NCI-H1436 treated with DMSO at 0.1 percent for 48 hours (cell line): ENCODE results near the gene AP1M1.
A peak's percentile ranks its signal among the peaks of the same experiment; 100 is the strongest.
"Not testable (repeated sequence)": the region's sequence is repeated elsewhere in the genome, so short reads cannot be mapped to it uniquely, and the experiment has no call there.

ENCODE experiments used
- DNase-seq: peaks from one replicate; lab custom pipeline; 2025; lab: John Stamatoyannopoulos, UW

AP1M1 gene

DNA sequence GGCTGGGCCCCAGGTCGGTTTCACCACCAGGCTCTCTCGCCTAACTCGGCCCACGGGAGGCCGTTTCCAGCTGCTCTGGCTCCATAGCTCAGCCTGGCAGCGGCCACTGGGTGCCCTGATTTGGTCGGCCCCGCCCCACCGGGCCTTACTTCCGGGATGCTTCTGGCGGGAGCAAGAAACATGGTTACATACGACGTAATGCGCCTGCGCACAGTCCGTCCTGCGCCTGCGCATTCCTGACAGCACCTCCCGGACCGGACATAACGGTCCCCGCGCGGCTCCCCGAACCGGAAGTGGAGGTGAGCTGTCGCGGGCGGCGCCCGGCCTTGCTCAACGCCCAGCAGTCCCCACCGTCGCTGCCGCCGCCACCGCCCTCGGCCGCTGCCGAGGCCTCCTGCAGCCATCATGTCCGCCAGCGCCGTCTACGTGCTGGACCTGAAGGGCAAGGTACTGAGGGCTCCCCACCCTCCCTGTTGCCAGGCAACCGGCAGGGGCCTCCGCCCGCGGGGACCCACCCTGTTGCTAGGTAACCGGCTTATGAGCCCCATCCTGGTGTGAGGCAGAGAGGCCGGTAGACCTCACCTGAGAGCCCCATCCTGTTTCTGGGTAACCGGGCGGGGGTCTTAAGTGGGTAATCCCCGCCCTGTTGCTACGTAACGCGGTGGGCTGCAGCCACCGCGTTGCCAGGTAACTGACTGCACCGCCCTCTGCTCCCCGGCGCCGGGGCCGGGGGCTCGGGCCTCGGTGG, at the start of gene AP1M1:
Gene AP1M1 (plus strand): TSS at position 290 of the 748 bp plus-strand sequence. CDS start 116 bp downstream, at position 406.
- DNase-seq = peak; percentile 72

DNA sequence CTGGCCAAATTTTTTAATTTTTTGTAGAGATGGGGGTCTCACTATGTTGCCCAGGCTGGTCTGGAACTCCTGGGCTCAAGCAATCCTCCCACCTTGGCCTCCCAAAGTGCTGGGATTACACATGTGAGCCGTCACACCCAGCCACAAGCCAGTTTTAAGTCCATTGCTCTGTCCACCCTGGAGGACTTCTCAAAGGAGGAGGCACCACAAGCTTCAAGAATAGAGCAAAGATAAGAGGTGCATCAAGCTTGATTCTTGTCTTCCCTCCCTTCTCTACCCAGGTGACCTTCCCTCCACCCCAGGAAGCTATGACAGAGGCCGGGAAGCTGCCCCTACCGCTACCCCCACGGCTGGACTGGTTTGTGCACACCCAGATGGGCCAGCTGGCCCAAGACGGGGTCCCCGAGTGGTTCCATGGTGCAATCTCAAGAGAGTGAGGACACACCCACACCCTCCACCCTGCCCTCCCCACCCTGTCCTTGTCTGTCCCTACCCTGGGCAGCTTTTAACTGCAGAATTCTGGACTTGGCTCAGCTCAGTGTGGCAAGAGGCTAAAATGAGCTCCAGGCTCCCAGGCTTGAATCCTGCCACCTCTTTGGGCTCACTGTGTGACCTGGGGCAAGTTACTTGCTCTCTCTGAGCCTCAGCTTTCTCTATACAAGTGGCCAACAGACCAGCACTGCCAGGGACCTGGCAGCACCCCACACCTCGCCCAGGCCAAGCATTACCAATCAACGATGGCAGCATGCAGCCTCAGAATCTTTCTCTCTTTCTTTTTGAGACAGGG, 49.1 kb upstream of the AP1M1 start:
- no peak for DNase-seq

DNA sequence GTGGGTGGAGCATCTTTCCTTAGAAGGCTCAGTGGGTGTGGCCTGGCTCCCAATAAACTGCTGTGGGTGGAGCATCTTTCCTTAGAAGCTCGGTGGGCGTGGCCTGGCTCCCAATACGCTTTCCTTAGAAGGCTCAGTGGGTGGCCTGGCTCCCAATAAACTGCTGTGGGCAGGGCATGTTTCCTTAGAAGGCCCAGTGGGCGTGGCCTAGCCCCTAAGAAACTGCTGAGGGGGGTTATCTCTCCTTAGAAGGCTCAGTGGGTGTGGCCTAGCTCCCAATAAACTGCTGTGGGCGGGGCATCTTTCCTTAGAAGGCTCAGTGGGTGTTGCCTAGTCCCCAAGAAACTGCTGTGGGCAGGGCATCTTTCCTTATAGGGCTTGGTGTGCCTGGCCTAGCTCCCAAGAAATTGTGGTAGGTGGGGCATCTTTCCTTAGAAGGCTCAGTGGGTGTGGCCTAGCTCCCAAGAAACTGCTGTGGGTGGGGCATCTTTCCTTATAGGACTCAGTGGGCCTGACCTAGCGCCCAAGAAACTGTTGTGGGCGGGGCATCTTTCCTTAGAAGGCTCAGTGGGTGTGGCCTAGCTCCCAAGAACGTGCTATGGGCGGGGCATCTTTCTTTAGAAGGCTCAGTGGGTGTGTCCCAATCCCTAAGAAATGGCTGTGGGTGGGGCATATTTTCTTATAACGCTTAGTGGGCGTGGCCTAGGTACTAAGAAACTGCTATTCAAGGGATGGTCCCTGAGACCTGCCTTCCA, 44.0 kb upstream of the AP1M1 start:
- no peak for DNase-seq

DNA sequence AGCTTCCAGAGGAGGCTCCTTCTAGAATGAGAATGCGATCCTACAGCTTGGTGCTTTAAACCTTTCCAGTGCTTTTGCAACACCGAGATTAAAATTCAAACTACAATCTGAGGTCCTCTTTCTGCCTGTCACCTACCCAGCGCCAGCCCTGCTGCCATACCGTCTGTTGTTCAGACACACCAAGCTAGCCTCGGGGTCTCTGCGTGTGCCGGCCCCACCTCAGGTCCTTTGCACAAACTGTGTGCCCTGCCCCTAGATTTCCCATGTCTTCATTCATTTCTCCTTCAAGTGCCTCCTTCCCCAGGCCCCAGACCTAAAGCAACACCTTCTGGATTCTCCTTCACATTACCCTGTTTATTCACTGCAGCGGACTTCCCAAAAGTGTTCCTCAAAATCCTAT, 43.2 kb upstream of the AP1M1 start:
- no peak for DNase-seq

DNA sequence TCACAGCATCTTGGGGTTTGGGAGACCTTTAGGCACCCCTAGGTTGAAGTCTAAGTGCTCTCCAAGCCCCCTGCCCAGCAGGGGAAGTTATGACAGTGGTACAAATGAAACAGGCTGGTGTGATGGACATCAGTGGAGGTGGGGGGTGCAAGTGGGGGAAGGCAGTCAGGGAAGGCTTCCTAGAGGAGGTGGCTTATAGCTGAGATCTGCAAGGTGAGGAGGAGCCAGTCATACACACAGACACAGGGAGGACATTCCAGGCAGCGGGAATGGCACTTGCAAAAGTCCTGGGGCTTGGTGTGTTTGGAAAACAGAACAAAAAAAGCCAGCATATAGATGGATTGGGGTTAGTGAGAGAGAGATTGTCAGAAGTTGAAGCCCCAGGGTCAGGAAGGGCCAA, 42.6 kb upstream of the AP1M1 start:
- DNase-seq = no peak

DNA sequence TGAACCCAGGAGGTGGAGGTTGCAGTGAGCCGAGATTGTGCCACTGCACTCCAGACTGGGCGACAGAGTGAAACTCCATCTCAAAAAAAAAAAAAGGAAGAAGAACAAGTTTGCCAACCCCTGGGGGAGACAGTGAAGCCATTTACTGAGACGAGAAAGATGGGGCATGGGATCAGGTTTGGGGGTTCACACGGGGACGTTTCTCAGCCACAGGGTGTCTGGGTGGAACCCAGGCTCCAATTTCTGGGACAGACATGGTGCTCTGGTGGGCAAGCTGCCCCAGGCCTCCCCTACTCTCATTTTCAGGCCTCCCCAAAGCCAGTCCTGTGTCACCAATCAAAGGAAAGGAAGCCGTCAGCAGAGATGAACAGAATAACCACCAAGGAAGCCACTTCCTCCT, 40.8 kb upstream of the AP1M1 start:
- DNase-seq = no peak

DNA sequence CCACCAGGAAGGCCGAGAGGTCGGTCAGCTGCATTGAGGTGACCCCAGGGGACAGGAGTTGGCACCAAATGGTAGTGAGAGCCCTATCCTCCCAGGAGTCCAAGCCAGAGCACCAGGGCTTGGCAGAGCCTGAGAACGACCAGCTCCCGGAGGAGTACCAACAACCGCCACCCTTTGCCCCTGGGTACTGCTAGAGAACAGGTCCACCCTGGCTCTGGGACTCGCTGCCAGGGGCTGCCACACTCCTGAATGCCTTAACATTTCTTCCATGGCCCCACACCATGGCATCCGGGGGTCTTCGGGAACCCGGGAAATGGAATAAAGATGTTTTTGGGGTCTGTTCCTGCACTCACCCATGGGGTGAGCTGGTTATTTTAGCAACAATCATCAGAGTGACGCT, 40.1 kb upstream of the AP1M1 start:
- DNase-seq = no peak

DNA sequence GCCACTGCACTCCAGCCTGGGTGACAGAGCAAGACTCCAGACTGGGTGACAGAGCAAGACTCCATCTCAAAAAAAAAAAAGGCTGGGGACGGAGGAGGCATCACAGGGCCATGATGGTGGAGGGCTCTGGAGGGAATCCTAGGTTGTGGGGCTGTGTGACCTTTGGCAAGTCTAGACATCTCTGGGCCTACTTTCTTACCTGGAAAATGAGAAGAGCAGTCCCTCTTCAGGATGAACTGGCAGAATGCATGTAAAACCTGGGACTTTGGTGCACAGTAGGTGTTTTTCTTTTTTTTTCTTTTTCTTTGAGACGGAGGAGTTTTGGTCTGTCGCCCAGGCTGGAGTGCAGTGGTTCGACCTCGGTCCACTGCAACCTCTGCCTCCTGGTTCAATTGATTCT, 38.1 kb upstream of the AP1M1 start:
- no peak for DNase-seq

DNA sequence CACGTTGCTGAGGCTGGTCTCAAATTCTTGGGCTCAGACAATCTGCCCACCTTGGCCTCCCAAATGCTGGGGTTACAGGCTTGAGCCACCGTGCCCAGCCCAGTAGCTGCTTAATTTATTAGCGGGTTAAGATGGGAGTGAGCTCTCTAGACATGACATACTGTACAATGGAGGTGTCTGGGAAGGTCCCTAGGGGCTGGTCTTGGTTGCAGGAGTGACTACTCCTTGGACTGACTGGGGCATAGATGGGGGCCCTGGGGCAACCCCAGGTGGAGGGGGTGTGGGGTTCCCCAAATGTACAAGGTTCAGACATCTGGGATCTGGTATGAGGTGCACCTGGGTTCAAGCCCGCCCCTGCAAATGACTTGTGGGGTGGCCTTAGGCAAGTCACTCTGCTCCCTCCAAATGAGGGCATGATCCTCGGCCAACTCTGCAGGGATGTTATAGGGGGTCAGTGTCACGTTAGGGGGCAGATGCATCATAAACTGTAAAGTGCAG, 37.2 kb upstream of the AP1M1 start:
- no peak for DNase-seq

DNA sequence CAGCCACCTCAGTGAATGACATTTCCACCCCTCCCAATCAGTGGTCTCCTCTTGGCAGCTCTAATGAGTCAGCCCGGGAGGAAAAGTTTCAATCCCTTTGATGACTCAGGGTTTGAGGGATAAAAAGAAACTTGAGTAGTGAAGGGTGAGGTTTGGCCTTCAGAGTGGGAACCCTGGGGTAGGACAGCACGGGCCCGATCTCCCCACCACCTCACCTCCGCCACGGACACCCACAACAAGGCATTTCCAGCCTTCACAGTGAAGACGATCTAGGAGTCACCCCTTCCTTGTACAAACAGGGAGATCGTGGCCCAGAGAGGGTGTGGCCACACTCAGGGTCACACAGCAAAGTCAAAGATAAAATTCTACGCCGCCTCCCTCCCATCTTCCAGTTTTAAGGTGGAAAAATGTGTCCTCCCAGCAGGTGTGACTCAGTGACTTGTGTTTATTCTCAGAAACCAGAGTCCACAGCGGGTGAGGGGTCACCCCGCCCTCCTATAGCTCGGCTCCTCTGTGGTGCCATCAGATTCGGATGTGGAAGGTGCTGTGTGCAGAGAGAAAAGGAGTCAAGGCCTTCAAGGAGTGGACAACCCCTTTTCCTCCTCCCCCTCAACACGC, 36.7 kb upstream of the AP1M1 start:
- no peak for DNase-seq

DNA sequence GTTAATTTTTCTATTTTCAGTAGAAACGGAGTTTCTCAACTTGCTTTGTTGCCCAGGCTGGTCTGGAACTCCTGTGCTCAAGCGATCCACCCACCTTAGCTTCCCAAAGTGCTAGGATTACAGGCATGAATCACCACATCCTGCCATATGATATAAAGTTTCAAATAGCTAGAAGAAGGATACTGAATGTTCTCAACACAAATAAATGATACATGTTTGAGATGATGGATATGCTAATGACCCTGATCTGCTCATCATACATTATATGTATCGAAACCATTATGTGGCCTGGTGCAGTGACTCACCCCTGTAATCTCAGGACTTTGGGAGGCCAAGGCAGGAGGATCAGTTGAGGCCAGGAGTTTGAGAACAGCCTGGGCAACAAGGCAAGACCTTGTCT, 35.9 kb upstream of the AP1M1 start:
- DNase-seq = no peak

DNA sequence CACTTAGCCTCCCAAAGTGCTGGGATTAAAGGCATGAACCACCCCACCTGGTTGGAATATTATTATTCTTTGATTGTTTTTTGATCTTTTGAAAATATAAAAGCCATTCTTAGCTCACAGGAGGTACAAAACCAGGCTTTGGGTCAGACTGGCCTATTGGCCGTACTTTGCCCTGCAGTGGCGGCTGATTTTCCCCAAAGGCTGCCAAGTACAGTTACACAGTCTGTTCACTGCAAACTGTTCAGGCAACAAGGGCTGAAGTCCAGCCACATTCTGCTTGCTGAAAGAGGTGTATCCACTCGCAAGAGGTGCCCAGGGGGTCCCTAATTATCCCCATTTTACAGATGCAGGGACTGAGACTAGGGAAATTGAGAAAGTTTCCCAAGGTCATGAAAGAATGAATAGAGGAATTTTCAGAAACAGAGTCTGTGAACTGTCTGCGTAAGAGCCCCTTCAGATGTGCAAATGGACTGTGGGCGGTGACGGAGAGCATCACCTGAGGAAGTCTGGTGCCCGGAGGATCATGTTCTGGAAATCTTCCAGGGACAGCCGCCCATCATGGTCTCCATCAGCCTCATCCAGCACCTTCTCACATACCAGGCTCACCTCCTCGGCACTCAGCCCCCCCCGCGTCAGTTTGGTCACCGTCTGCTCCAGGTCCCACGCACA, 33.4 kb upstream of the AP1M1 start:
- no peak for DNase-seq

DNA sequence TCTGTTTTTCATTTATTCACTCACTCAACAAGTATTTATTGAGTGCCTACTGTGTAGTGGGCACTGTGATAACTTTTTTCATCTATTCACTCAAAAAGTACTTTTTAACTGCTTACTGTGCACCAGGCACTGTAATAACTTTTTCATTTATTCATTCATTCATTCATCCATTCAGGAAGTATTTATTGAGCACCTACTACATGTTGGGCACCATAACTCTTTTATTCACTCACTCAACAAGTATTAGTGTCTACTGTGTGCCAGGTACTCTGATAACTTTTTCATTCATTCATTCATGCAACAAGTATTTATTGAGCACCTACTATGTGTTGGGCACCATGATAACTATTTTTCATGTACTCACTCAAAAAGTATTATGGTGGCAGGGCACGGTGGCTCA, 31.3 kb upstream of the AP1M1 start:
- DNase-seq = no peak

DNA sequence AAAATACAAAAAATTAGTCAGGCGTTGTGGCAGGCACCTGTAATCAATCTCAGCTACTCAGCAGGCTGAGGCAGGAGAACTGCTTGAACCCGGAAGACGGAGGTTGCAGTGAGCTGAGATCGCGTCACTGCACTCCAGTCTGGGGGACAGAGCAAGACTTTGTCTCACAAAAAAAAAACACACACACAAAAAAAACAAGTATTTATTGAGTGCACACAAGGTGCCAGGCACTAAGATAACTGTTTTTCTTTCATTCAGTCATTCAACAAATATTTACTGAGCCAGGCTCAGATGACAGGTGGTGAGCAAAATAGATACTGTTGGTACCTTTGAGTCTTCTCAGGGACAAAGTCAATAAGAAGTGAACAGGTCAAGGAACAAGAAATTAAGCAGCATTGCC, 30.7 kb upstream of the AP1M1 start:
- no peak for DNase-seq

DNA sequence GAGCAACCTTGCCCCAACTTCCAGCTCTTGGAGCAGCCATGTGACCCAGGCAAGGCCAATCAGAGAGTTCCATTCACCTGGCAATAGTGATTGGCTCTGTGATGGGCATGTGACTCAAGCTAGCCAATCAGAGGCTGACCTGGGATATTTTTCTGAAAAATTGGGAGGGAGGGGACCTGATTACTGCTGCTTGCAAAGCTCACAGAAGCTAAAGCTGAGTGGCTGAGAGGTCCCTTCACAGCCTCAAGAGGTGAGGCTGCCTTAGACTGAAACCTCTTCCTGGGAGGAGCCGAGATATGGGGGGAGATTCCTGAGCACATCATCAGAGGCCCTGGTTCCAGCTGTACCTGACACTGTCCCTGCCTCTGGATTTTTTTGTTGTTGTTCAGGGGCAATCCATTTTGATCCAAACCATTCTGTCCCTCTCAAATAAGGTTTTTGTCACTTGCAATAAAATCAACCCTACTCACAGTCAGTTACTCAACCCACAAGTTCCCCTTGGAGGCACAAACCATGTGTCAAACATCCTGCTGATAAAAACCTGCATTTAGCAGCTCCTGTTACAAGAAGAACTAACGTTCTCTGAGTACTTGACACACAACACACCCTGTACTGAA, 29.1 kb upstream of the AP1M1 start:
- DNase-seq = no peak

DNA sequence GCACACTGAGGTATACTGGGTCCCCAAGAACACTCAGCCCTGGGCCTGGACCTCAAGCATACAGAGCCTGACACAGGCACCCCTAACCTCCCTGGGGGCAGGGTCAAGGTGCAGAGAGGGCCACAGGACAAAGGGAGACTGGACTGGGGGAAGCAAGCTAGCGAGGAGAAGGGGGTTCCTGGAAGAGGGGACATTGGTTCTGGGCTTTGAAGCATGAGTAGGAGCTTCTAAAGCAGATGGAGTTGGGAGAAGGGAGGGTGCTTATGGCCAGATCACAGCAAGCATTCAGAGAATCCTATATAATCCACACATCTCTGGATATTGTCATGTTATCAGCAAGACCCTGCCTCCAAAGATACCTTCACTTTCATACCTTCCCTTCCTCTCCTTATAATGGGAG, 27.6 kb upstream of the AP1M1 start:
- no peak for DNase-seq

DNA sequence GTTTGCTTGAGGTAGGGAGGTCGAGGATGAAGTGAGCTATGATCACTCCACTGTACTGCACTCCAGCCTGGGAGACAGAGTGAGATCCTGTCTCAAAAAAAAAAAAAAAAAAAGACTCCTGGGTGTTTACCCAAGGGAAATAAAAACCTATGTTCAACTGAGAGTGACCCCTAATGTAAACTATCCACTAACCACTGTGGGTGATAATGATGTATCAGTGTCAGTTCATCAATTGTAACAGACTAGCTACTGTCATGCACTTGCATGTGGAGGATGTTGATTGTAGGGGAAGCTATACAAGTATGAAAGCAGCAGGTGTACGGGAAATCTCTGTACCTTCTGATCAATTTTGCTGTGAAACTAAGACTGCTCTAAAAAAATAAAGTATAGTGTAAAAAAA, 21.8 kb upstream of the AP1M1 start:
- no peak for DNase-seq

DNA sequence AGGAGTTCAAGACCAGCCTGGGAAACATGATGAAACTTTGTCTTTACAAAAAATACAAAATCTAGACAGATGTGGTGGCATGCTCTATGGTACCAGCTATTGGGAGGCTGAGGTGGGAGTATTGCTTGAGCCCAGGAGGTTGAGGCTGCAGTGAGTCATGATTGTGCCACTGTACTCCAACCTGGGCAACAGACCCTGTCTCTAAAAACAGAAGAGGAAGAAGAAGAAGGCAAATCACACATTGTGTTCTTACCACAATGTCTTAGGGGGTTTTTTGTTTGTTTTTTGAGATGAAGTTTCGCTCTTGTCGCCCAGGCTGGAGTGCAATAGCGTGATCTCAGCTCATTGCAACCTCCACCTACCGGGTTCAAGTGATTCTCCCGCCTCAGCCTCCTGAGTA, 18.8 kb upstream of the AP1M1 start:
- DNase-seq = not testable (repeated sequence)

DNA sequence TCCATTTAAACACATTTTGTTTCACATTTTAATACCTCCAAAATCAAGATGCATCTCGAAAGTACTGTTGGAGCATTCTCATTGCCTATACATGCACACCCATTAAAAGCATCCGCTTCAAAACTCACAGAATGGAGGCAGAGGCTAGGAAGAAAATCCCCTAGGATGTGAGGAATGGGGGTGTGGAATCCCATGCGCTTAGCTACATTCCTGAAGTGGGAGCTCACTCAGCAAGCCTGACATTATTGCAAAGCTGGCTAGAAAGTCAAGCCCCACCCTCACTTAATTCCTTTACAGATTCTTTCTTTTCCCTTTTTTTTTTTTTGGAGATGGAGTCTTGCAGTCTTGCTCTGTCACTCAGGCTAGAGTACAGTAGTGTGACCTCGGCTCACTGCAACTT, 17.1 kb upstream of the AP1M1 start:
- no peak for DNase-seq

DNA sequence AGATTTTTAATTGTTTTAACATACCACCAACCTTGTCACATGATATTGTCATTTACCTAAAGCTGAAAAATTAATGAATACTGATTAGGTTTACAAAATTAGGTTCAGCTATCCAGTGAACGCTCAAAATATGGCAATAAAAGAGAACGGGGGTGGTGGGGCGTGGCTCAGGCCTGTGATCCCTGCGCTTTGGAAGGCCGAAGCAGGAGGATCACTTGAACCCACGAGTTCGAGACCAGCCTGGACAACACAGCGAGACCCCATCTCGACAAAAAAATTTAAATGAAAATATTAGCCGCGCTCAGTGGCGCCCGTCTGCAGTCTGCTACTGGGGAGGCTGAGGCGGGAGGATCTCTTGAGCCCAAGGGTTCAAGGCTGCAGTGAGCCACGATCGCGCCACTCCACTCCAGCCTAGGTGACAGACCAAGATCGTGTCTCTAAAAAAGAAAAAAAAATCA, 13.0 kb upstream of the AP1M1 start:
- DNase-seq = no peak

DNA sequence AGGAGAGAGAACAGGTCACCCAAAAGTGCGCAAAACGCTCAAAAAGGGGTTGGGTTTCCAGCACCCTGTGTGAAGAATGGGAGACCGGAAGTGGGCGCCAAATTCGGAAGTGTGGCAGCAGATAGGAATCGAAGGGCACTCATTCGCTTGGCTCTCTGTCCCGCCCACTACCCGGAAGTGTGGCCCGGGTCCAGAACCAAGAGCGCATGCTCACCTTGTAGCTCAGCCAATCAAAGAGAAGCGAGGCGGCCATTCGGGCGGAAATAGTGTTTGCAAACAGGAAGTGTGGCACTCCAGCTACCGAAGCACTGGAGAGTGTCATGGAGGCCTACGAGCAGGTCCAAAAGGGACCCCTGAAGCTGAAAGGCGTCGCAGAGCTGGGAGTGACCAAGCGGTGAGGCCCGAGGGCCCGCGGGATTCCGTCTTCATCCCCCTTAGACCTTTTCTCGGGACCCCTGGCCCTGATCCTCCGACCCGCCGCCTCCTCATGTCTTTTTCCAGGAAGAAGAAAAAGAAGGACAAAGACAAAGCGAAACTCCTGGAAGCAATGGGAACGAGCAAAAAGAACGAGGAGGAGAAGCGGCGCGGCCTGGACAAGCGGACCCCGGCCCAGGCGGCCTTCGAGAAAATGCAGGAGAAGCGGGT, 12.5 kb upstream of the AP1M1 start, which contains the start of gene FAM32A:
Gene FAM32A (plus strand): TSS at position 288 of the 645 bp plus-strand sequence. CDS start 33 bp downstream, at position 321.
- peak; percentile 93 for DNase-seq
